B cell (primary cell): ENCODE data around the gene ISLR. TPM values are rescaled to one million over a fixed set of nuclear protein-coding genes. Genes with fewer than 3 reads are reported as not detected.
A peak's percentile ranks its signal among the peaks of the same experiment; 100 is the strongest.

Source experiments
- ATAC-seq: fragments of 200-7000 bp; cut with Tn5 transposase; one replicate; pipeline ENCODE4 v1.10.0; 2021; ENCODE audit warnings: low read depth, mild to moderate bottlenecking, moderate number of reproducible peaks, moderate library complexity
- CTCF ChIA-PET: fragments of 350-600 bp; sonication (Branson Sonifier 250); formaldehyde crosslinking; loops from one replicate; lab custom pipeline; 2021; ENCODE audit warnings: antibody characterized with exemption, inconsistent platforms; lab: Charles Lee
- POLR2A ChIA-PET: fragments of 350-600 bp; sonication (Branson Sonifier 250); formaldehyde crosslinking; loops from one replicate; lab custom pipeline; 2021; ENCODE audit warnings: antibody characterized with exemption; lab: Charles Lee
- DNase-seq: peaks from one replicate; pipeline ENCODE4 v3.0.0; 2013
- H2AFZ ChIP-seq: 2 replicates; pipeline ENCODE4 v1.6.1; 2012; ENCODE audit warnings: mild to moderate bottlenecking, low read depth, low read length; ENCODE audit not compliant: insufficient read depth, poor library complexity, severe bottlenecking
- H3K27ac ChIP-seq, 2 donors: 1 replicate in 1 of 2; 2 replicates in 1 of 2; pipeline ENCODE4 v1.5.1; 2012 to 2013; ENCODE audit warnings: low read length in 2 of 2, mild to moderate bottlenecking in 2 of 2, moderate library complexity in 1 of 2
- H3K27me3 ChIP-seq, 4 experiments: fragments of 200-600 bp in 1 of 4; sonication (generic) in 1 of 4; replicated peaks in 1 of 4; 1 replicate in 2 of 4; 2 replicates in 2 of 4; pipeline versions ENCODE4 v1.6.1 to v1.7.0; 2013 to 2016; ENCODE audit warnings: low read length in 3 of 4, mild to moderate bottlenecking in 2 of 4, mixed read lengths in 1 of 4, moderate library complexity in 1 of 4; ENCODE audit not compliant: insufficient read depth in 4 of 4, control insufficient read depth in 3 of 4; ENCODE audit errors: control extremely low read depth in 1 of 4
- H3K36me3 ChIP-seq, 2 experiments: replicated peaks in 1 of 2; 1 replicate in 1 of 2; 2 replicates in 1 of 2; pipeline versions ENCODE4 v1.6.1 to v1.7.1; 2013; ENCODE audit warnings: low read length in 1 of 2; ENCODE audit not compliant: insufficient read depth in 2 of 2, control insufficient read depth in 1 of 2; ENCODE audit errors: control extremely low read depth in 1 of 2, extremely low read depth in 1 of 2
- H3K4me1 ChIP-seq, 2 donors: fragments of 200-600 bp in 1 of 2; sonication (generic) in 1 of 2; 1 replicate in 1 of 2; 2 replicates in 1 of 2; pipeline versions ENCODE4 v1.5.1 to v1.6.1; 2013 to 2017; ENCODE audit warnings: low read length in 2 of 2; ENCODE audit not compliant: control insufficient read depth in 2 of 2, insufficient read depth in 2 of 2
- H3K4me2 ChIP-seq: replicated peaks from 2 replicates; pipeline ENCODE3; 2012; ENCODE audit warnings: mild to moderate bottlenecking, low read depth, low read length; ENCODE audit not compliant: poor library complexity, severe bottlenecking
- H3K4me3 ChIP-seq, 5 experiments: fragments of 200-600 bp in 1 of 5; sonication (generic) in 1 of 5; 1 replicate in 3 of 5; 2 replicates in 2 of 5; pipeline versions ENCODE4 v1.5.1 to v1.7.0; 2011 to 2016; ENCODE audit warnings: low read length in 4 of 5, mild to moderate bottlenecking in 4 of 5, low read depth in 2 of 5, control low read depth in 1 of 5, moderate library complexity in 1 of 5; ENCODE audit not compliant: insufficient read depth in 1 of 5; ENCODE audit errors: control extremely low read depth in 1 of 5, extremely low read depth in 1 of 5
- H3K79me2 ChIP-seq: fragments of 200-600 bp; sonication (generic); one replicate; pipeline ENCODE4 v1.6.0; 2016; ENCODE audit warnings: low read length; ENCODE audit not compliant: control insufficient read depth, insufficient read depth
- H3K9ac ChIP-seq: fragments of 200-600 bp; sonication (generic); 2 replicates; pipeline ENCODE4 v1.6.1; 2017; ENCODE audit warnings: mild to moderate bottlenecking, low read length, moderate library complexity
- H3K9me3 ChIP-seq, 3 donors: one replicate each; pipeline versions ENCODE4 v1.6.1 to v1.7.1; 2013; ENCODE audit warnings: low read length in 2 of 3; ENCODE audit not compliant: control insufficient read depth in 2 of 3, insufficient read depth in 1 of 3; ENCODE audit errors: control extremely low read depth in 1 of 3
- H4K20me1 ChIP-seq: 2 replicates; pipeline ENCODE4 v1.6.0; 2012; ENCODE audit warnings: mild to moderate bottlenecking, low read length; ENCODE audit not compliant: insufficient read depth, control insufficient read depth, poor library complexity, severe bottlenecking
- H3K27ac Mint-ChIP-seq: one replicate; pipeline ENCODE4 v1.8.0; 2021; ENCODE audit warnings: mixed read lengths
- H3K27me3 Mint-ChIP-seq: one replicate; pipeline ENCODE4 v1.8.0; 2021; ENCODE audit warnings: mixed read lengths
- H3K4me1 Mint-ChIP-seq: one replicate; pipeline ENCODE4 v1.8.0; 2021; ENCODE audit warnings: mixed read lengths
- H3K4me3 Mint-ChIP-seq: one replicate; pipeline ENCODE4 v1.8.0; 2021; ENCODE audit warnings: mixed read lengths
- H3K9me3 Mint-ChIP-seq: one replicate; pipeline ENCODE4 v1.8.0; 2022; ENCODE audit warnings: mixed read lengths; ENCODE audit not compliant: insufficient read depth
- CTCF ChIP-seq: fragments of 200-600 bp; IDR thresholded peaks from one replicate; pipeline ENCODE4 v1.8.0; 2022; ENCODE audit warnings: antibody characterized with exemption, mild to moderate bottlenecking
- EZH2 ChIP-seq: IDR thresholded peaks from 2 replicates; pipeline ENCODE4 v1.6.1; 2012; ENCODE audit warnings: borderline replicate concordance, low read depth, mild to moderate bottlenecking, moderate library complexity, low read length; ENCODE audit not compliant: insufficient read depth, poor library complexity, severe bottlenecking
- WGBS: methylation state at CpG from one replicate; pipeline ENCODE4 v1.1.5; 2013; ENCODE audit warnings: missing lambda C conversion rate; ENCODE audit not compliant: insufficient coverage; 5-methylcytosine and 5-hydroxymethylcytosine counted together
- intact Hi-C: fragments of 100-400 bp; cut with micrococcal nuclease; formaldehyde crosslinking; loops from one replicate; pipeline ENCODE4 v1.10.0; 2022
- polyA plus RNA-seq: library from polyadenylated mRNA; depleted of rRNA; stranded (reverse); fragments of >200 nt; gene quantifications from 2 replicates; pipeline ENCODE4 v1.2.3, GENCODE V29; 2012
- total RNA-seq, 2 donors: library from RNA; stranded (reverse); fragments of 120-200 nt in 1 of 2; gene quantifications; 1 replicate in 1 of 2; 2 replicates in 1 of 2; pipeline versions ENCODE4 v1.2.3 to v1.2.4, GENCODE V29; 2013 to 2022

The ISLR gene
- total and polyA plus RNA-seq, 2 donors (not counting 1 experiment from before 2014, with no cell fraction given) = not detected

DNA sequence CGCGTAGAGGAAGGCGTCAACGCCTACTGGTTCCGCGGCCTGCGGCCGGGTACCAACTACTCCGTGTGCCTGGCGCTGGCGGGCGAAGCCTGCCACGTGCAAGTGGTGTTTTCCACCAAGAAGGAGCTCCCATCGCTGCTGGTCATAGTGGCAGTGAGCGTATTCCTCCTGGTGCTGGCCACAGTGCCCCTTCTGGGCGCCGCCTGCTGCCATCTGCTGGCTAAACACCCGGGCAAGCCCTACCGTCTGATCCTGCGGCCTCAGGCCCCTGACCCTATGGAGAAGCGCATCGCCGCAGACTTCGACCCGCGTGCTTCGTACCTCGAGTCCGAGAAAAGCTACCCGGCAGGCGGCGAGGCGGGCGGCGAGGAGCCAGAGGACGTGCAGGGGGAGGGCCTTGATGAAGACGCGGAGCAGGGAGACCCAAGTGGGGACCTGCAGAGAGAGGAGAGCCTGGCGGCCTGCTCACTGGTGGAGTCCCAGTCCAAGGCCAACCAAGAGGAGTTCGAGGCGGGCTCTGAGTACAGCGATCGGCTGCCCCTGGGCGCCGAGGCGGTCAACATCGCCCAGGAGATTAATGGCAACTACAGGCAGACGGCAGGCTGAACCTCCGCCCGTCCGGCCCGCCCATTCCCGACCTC is 39.0 kb upstream of the ISLR start:
- Histone ChIP-seq H3K27me3 (peaks cover 0 to 85% (median 60%) of the 10 kb centered on the region in 4 experiments), H3K79me2 (no peaks in the 10 kb centered on the region), H3K36me3 (no peaks in the 10 kb centered on the region), H4K20me1 (no peaks in the 10 kb centered on the region), H3K27ac (no peak overlapping the region), H3K9ac (no peak overlapping the region), H3K9me3 (peaks cover 0 to 65% (median 12%) of the 10 kb centered on the region in 3 donors), H3K4me3 (no peak overlapping the region), H3K4me2 (peak overlapping the region; percentile 51), H3K4me1 (peaks cover 60 to 64% of the 10 kb centered on the region in 2 donors), H2AFZ (no peak overlapping the region)
- ChIA-PET POLR2A (no interaction called here), CTCF (interaction anchor here (1.0 to 1.9 kb wide), 4 partner anchors 9 to 161 kb away, joined by 3 to 4 read pairs (median 4); no protein-coding TSS in a partner anchor)
- 14% methylated on average over 53 of the region's 53 CpGs for WGBS
- DNase-seq (peak; percentile 73), ATAC-seq (peak; percentile 43)
- H3K27me3 Mint-ChIP-seq = peaks cover 79% of the 10 kb centered on the region
- intact Hi-C loops = loop anchor here (1.0 kb wide), 1 partner anchor 161 kb away; no protein-coding TSS in a partner anchor
- H3K9me3 Mint-ChIP-seq = no peaks in the 10 kb centered on the region
- peak overlapping the region; percentile 75 for H3K27ac Mint-ChIP-seq
- H3K4me1 Mint-ChIP-seq = peaks cover 49% of the 10 kb centered on the region
- TF ChIP-seq CTCF = peak; percentile 38
- no peak for TF ChIP-seq EZH2
- peak overlapping the region; percentile 75 for H3K4me3 Mint-ChIP-seq

DNA sequence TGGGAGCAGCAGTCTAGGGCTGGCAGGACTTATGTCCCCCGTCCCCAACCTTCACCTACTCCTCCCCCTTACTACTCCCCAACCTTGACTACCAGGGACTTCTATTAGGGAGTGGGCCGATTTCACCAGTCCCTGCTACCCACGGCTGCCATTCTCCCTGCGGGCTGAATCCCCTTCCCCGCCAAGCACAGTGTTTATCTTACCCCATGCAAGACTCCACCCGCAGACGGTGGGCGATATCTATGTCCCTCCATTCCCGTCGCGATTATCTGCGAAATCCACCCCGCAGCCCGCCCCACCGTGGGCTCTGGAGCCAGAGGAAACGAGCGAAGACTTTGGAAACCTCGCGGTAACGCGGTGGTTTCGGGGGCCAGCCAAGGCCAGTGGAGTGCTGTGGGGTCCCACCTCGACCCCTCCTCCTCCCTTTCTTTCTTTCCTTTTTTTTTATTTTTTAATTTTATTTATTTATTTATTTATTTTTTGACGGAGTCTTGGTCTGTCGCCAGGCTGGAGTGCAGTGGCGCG is 38.4 kb upstream of the ISLR start:
- Mint-ChIP-seq H3K9me3 (no peaks in the 10 kb centered on the region), H3K27ac (peak overlapping the region; percentile 65), H3K4me1 (peaks cover 43% of the 10 kb centered on the region), H3K27me3 (peaks cover 78% of the 10 kb centered on the region), H3K4me3 (peak overlapping the region; percentile 75)
- H3K4me1 ChIP-seq = peaks cover 54 to 59% of the 10 kb centered on the region in 2 donors
- no peak overlapping the region for H3K27ac ChIP-seq
- H2AFZ ChIP-seq = no peak overlapping the region
- H3K79me2 ChIP-seq = no peaks in the 10 kb centered on the region
- no peaks in the 10 kb centered on the region for H4K20me1 ChIP-seq
- 19% methylated on average over 22 of the region's 27 CpGs for WGBS
- ChIA-PET POLR2A (no interaction called here), CTCF (interaction anchor here (1.5 to 1.9 kb wide), 2 partner anchors 13 to 162 kb away, joined by 4 read pairs; no protein-coding TSS in a partner anchor)
- DNase-seq = no peak
- peak overlapping the region; percentile 51 for H3K4me2 ChIP-seq
- H3K9me3 ChIP-seq = peaks cover 0 to 60% (median 12%) of the 10 kb centered on the region in 3 donors
- peaks cover 0 to 84% (median 57%) of the 10 kb centered on the region in 4 experiments for H3K27me3 ChIP-seq
- no peak for ATAC-seq
- H3K36me3 ChIP-seq = no peaks in the 10 kb centered on the region
- TF ChIP-seq CTCF = no peak
- TF ChIP-seq EZH2 = no peak
- intact Hi-C loops = no loop called here
- H3K4me3 ChIP-seq = no peak overlapping the region
- no peak overlapping the region for H3K9ac ChIP-seq
